ENCODE measurements around the gene ST6GALNAC3.

ST6GALNAC3 gene

GRCh38 chr1:76075188-76075489 is 593 bp downstream of the ST6GALNAC3 start:
- H3K4me2 ChIP-seq (ENCODE audit: low read length) = no peak overlapping the region
- no peak overlapping the region for H3K4me3 ChIP-seq (ENCODE audit: low read length)
- no peaks in the 10 kb centered on the region for H4K20me1 ChIP-seq (ENCODE audit: control insufficient read depth, insufficient read depth, low read depth, low read length)

GRCh38 chr1:76075877-76076276 is 1.3 kb downstream of the ST6GALNAC3 start:
- no peaks in the 10 kb centered on the region for H3K9me2 ChIP-seq (replicated peaks; ENCODE audit: control insufficient read depth, low read length)
- no peaks in the 10 kb centered on the region for H3K79me2 ChIP-seq (ENCODE audit: control insufficient read depth, low read length)
- no peak overlapping the region for H3K27ac ChIP-seq (ENCODE audit: low read depth, low read length)
- no peaks in the 10 kb centered on the region for H3K36me3 ChIP-seq (ENCODE audit: control insufficient read depth, low read length)
- 0 out of 2 replicates have a peak, but pooled peaks cover 3% of the 10 kb centered on the region for H3K27me3 ChIP-seq (ENCODE audit: control insufficient read depth, low read length)
- no peak for TF ChIP-seq CTCF (IDR thresholded peaks at IDR 0.05; ENCODE audit: low read depth, low read length, poor library complexity, severe bottlenecking)
- TF ChIP-seq EZH2phosphoT487 (IDR thresholded peaks at IDR 0.05; ENCODE audit: borderline replicate concordance, low read length) = no peak
- H3K9me3 ChIP-seq (ENCODE audit: control insufficient read depth, insufficient read depth, low read length) = no peaks in the 10 kb centered on the region
- H3K4me1 ChIP-seq (ENCODE audit: control insufficient read depth, low read length) = peaks cover 10% of the 10 kb centered on the region
- H3K4me2 ChIP-seq (ENCODE audit: low read length) = no peak overlapping the region
- no peaks in the 10 kb centered on the region for H4K20me1 ChIP-seq (ENCODE audit: control insufficient read depth, insufficient read depth, low read depth, low read length)
- no peak overlapping the region for H3K4me3 ChIP-seq (ENCODE audit: low read length)
- H3F3A ChIP-seq (ENCODE audit: control insufficient read depth, insufficient read depth) = no peaks in the 10 kb centered on the region

More at GRCh38 chr1:76075188-76075489, 593 bp downstream of the ST6GALNAC3 start:
- H3K9me2 ChIP-seq (replicated peaks; ENCODE audit: control insufficient read depth, low read length) = no peaks in the 10 kb centered on the region
- peaks cover 10% of the 10 kb centered on the region for H3K4me1 ChIP-seq (ENCODE audit: control insufficient read depth, low read length)
- no peaks in the 10 kb centered on the region for H3K36me3 ChIP-seq (ENCODE audit: control insufficient read depth, low read length)
- TF ChIP-seq CTCF (IDR thresholded peaks at IDR 0.05; ENCODE audit: low read depth, low read length, poor library complexity, severe bottlenecking) = no peak
- no peak for TF ChIP-seq EZH2phosphoT487 (IDR thresholded peaks at IDR 0.05; ENCODE audit: borderline replicate concordance, low read length)
- H3K27me3 ChIP-seq (ENCODE audit: control insufficient read depth, low read length) = 0 out of 2 replicates have a peak, but pooled peaks cover 3% of the 10 kb centered on the region
- H3K9me3 ChIP-seq (ENCODE audit: control insufficient read depth, insufficient read depth, low read length) = no peaks in the 10 kb centered on the region
- no peak overlapping the region for H3K27ac ChIP-seq (ENCODE audit: low read depth, low read length)
- H3K79me2 ChIP-seq (ENCODE audit: control insufficient read depth, low read length) = no peaks in the 10 kb centered on the region
- no peaks in the 10 kb centered on the region for H3F3A ChIP-seq (ENCODE audit: control insufficient read depth, insufficient read depth)

GRCh38 chr1:76079475-76080227 is 5.1 kb downstream of the ST6GALNAC3 start:
- Histone ChIP-seq H3K79me2 (ENCODE audit: control insufficient read depth, low read length) (no peaks in the 10 kb centered on the region), H3K27ac (ENCODE audit: low read depth, low read length) (no peak overlapping the region), H3K9me3 (ENCODE audit: control insufficient read depth, insufficient read depth, low read length) (no peaks in the 10 kb centered on the region), H3K27me3 (ENCODE audit: control insufficient read depth, low read length) (0 out of 2 replicates have a peak, but pooled peaks cover 3% of the 10 kb centered on the region), H3K9me2 (replicated peaks; ENCODE audit: control insufficient read depth, low read length) (no peaks in the 10 kb centered on the region), H3K4me2 (ENCODE audit: low read length) (no peak overlapping the region), H3K36me3 (ENCODE audit: control insufficient read depth, low read length) (no peaks in the 10 kb centered on the region), H3F3A (ENCODE audit: control insufficient read depth, insufficient read depth) (no peaks in the 10 kb centered on the region), H3K4me3 (ENCODE audit: low read length) (no peak overlapping the region), H4K20me1 (ENCODE audit: control insufficient read depth, insufficient read depth, low read depth, low read length) (no peaks in the 10 kb centered on the region), H3K4me1 (ENCODE audit: control insufficient read depth, low read length) (peaks cover 10% of the 10 kb centered on the region)
- TF ChIP-seq CTCF (IDR thresholded peaks at IDR 0.05; ENCODE audit: low read depth, low read length, poor library complexity, severe bottlenecking) (no peak), EZH2phosphoT487 (IDR thresholded peaks at IDR 0.05; ENCODE audit: borderline replicate concordance, low read length) (no peak)
